ENCODE results near the gene RASA2. TPM values are rescaled to one million over a fixed set of nuclear protein-coding genes. Genes with fewer than 3 reads are reported as not detected.

Gene RASA2
- polyA plus RNA-seq, 1 of the 3 experiments (the other 2 are of a cell fraction): 2.4 TPM

DNA sequence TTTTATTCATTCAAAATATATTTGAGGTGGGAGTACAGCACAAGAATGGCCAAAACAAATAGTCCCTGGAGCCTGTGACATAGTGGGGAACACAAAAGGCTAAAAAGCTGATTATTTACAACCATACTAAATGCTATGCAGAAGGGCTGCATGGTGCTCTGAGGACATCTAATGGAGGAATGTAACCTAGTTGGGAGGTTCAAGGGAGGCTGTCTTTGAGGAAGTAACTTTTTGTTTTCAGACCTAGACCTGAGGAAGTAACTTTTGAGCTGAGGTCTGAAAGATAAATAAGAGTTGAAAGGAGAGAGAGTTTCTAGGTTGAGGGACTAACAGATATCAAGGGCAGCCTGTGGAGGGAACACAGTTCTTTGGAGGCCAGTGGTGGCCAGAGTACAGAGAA lies 34.8 kb upstream of the RASA2 start:
- no peak overlapping the region for H3K27ac ChIP-seq (ENCODE audit: low read depth in 2 of 2, low read length in 1 of 2)
- H3K4me1 ChIP-seq (ENCODE audit: control insufficient read depth in 1 of 2, insufficient read depth in 2 of 2, low read depth in 1 of 2, low read length in 1 of 2): peaks cover 4 to 16% of the 10 kb centered on the region in 2 experiments; a peak in 2 of 4 replicates
- no peak overlapping the region for H3K4me2 ChIP-seq
- H3K9me2 ChIP-seq: no peaks in the 10 kb centered on the region
- no peaks in the 10 kb centered on the region for H3K9me3 ChIP-seq
- H3K4me3 ChIP-seq (ENCODE audit: low read depth in 2 of 2, low read length in 1 of 2): no peak overlapping the region
- peaks cover 9% of the 10 kb centered on the region for H3F3A ChIP-seq (replicated peaks; ENCODE audit: insufficient read depth)
- no peak overlapping the region for H3K9ac ChIP-seq
- H3K36me3 ChIP-seq (replicated peaks in 1 of 2; ENCODE audit: control insufficient read depth in 1 of 2, insufficient read depth in 2 of 2, low read length in 1 of 2): peaks cover 8% of the 10 kb centered on the region in 2 experiments
- H3K79me2 ChIP-seq (ENCODE audit: insufficient read depth): no peaks in the 10 kb centered on the region
- DNase-seq: no peak
- TF ChIP-seq SMC3 (IDR thresholded peaks at IDR 0.05; ENCODE audit: low read depth, low read length) (peak; percentile 77), RAD21 (IDR thresholded peaks at IDR 0.05; ENCODE audit: low read length) (peak; percentile 84), USF1 (IDR thresholded peaks at IDR 0.05; ENCODE audit: borderline replicate concordance, low read depth) (no peak)
- TF ChIP-seq, protein P1, sequence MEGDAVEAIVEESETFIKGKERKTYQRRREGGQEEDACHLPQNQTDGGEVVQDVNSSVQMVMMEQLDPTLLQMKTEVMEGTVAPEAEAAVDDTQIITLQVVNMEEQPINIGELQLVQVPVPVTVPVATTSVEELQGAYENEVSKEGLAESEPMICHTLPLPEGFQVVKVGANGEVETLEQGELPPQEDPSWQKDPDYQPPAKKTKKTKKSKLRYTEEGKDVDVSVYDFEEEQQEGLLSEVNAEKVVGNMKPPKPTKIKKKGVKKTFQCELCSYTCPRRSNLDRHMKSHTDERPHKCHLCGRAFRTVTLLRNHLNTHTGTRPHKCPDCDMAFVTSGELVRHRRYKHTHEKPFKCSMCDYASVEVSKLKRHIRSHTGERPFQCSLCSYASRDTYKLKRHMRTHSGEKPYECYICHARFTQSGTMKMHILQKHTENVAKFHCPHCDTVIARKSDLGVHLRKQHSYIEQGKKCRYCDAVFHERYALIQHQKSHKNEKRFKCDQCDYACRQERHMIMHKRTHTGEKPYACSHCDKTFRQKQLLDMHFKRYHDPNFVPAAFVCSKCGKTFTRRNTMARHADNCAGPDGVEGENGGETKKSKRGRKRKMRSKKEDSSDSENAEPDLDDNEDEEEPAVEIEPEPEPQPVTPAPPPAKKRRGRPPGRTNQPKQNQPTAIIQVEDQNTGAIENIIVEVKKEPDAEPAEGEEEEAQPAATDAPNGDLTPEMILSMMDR (IDR thresholded peaks at IDR 0.05): peak; percentile 80
- ChIA-PET CTCF (interaction anchor here (0.8 to 6.6 kb wide), 18 partner anchors 11 to 448 kb away, joined by 3 to 123 read pairs (median 4); no protein-coding TSS in a partner anchor), POLR2A (no interaction called here)
- peak overlapping the region; percentile 64 for H2AFZ ChIP-seq (ENCODE audit: low read depth)
- no peaks in the 10 kb centered on the region for H3K27me3 ChIP-seq (ENCODE audit: insufficient read depth)
- no peaks in the 10 kb centered on the region for H4K20me1 ChIP-seq (ENCODE audit: insufficient read depth)

- ChIA-PET POLR2A (interaction anchor here (1.1 kb wide), 1 partner anchor 35 kb away, joined by 3 read pairs; no protein-coding TSS in a partner anchor), CTCF (interaction anchor here (0.7 to 6.6 kb wide), 17 partner anchors 11 to 447 kb away, joined by 3 to 123 read pairs (median 5); no protein-coding TSS in a partner anchor)
- Histone ChIP-seq H4K20me1 (ENCODE audit: insufficient read depth) (no peaks in the 10 kb centered on the region), H3F3A (replicated peaks; ENCODE audit: insufficient read depth) (peaks cover 9% of the 10 kb centered on the region), H3K9me2 (no peaks in the 10 kb centered on the region), H3K36me3 (replicated peaks in 1 of 2; ENCODE audit: control insufficient read depth in 1 of 2, insufficient read depth in 2 of 2, low read length in 1 of 2) (peaks cover under 1 to 1% of the 10 kb centered on the region in 2 experiments), H3K9ac (no peak overlapping the region), H3K27me3 (ENCODE audit: insufficient read depth) (no peaks in the 10 kb centered on the region), H3K4me1 (ENCODE audit: control insufficient read depth in 1 of 2, insufficient read depth in 2 of 2, low read depth in 1 of 2, low read length in 1 of 2) (peaks cover 4 to 16% of the 10 kb centered on the region in 2 experiments; a peak in 3 of 4 replicates), H3K4me3 (ENCODE audit: low read depth in 2 of 2, low read length in 1 of 2) (no peak overlapping the region), H3K79me2 (ENCODE audit: insufficient read depth) (no peaks in the 10 kb centered on the region), H2AFZ (ENCODE audit: low read depth) (0 out of 2 replicates have a peak overlapping the region, but pooled peaks have one; percentile 64), H3K9me3 (no peaks in the 10 kb centered on the region), H3K27ac (ENCODE audit: low read depth in 2 of 2, low read length in 1 of 2) (no peak overlapping the region), H3K4me2 (no peak overlapping the region)
- no peak for DNase-seq
- WGBS (ENCODE audit: low lambda C conversion rate): 92% methylated on average over 1 of the region's 1 CpG
- TF ChIP-seq FOXJ3 (CRISPR knock-in tag; IDR thresholded peaks at IDR 0.05) (no peak), TEAD4 (IDR thresholded peaks at IDR 0.05; ENCODE audit: borderline replicate concordance, insufficient read depth) (no peak), MAX (IDR thresholded peaks at IDR 0.05; ENCODE audit: low read depth) (no peak), MEF2A (IDR thresholded peaks at IDR 0.05; ENCODE audit: borderline replicate concordance, low read depth) (no peak), IRF3 (IDR thresholded peaks at IDR 0.05; ENCODE audit: low read depth, low read length) (no peak), CHD2 (IDR thresholded peaks at IDR 0.05; ENCODE audit: low read length, partially characterized antibody) (no peak), MXI1 (IDR thresholded peaks at IDR 0.05; ENCODE audit: low read depth, low read length) (no peak), GABPA (IDR thresholded peaks at IDR 0.05; ENCODE audit: low read depth) (no peak), YY1 (IDR thresholded peaks at IDR 0.05; ENCODE audit: low read depth) (no peak), REST (IDR thresholded peaks at IDR 0.05; ENCODE audit: low read depth, low read length) (no peak), RCOR1 (IDR thresholded peaks at IDR 0.05; ENCODE audit: low read length) (no peak), USF1 (IDR thresholded peaks at IDR 0.05; ENCODE audit: borderline replicate concordance, low read depth) (no peak), NRF1 (IDR thresholded peaks at IDR 0.05; ENCODE audit: low read depth, low read length) (no peak), TCF12 (IDR thresholded peaks at IDR 0.05) (no peak)
Measured at GRCh38 chr3:141452773-141453172, 34.1 kb upstream of the RASA2 start.
